Adrenal gland (tissue), 5 donors: ENCODE data around the gene WDSUB1.

ENCODE experiments used
- POLR2A ChIP-seq, 2 donors: fragments of 450-650 bp; IDR thresholded peaks; one replicate each; pipeline ENCODE4 v1.6.1; 2017; ENCODE audit warnings: antibody characterized with exemption in 2 of 2, mild to moderate bottlenecking in 2 of 2, moderate library complexity in 1 of 2
- TF ChIP-seq, protein P1 (sequence below), 6 experiments: fragments of 450-650 bp in 4 of 6; fragments of 200-600 bp in 2 of 6; sonication (generic) in 1 of 6; IDR thresholded peaks; 1 replicate in 5 of 6; 2 replicates in 1 of 6; pipeline versions ENCODE4 v1.5.1 to v1.8.0; 2016 to 2021; ENCODE audit warnings: antibody characterized with exemption in 6 of 6, mild to moderate bottlenecking in 2 of 6, moderate library complexity in 1 of 6
- donor health status: DM: no; HTN: no; CAD: no.

- TF ChIP-seq, protein P1, sequence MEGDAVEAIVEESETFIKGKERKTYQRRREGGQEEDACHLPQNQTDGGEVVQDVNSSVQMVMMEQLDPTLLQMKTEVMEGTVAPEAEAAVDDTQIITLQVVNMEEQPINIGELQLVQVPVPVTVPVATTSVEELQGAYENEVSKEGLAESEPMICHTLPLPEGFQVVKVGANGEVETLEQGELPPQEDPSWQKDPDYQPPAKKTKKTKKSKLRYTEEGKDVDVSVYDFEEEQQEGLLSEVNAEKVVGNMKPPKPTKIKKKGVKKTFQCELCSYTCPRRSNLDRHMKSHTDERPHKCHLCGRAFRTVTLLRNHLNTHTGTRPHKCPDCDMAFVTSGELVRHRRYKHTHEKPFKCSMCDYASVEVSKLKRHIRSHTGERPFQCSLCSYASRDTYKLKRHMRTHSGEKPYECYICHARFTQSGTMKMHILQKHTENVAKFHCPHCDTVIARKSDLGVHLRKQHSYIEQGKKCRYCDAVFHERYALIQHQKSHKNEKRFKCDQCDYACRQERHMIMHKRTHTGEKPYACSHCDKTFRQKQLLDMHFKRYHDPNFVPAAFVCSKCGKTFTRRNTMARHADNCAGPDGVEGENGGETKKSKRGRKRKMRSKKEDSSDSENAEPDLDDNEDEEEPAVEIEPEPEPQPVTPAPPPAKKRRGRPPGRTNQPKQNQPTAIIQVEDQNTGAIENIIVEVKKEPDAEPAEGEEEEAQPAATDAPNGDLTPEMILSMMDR (IDR thresholded peaks at IDR 0.05): no peak
- TF ChIP-seq POLR2A (IDR thresholded peaks at IDR 0.05): no peak
These were observed 87.3 kb downstream of the WDSUB1 start for GRCh38 chr2:159199236-159199635.
